GM19025 (cell line): Measurements from ENCODE around the gene CCHCR1.

Experiments used
- ATAC-seq: cut with Tn5 transposase; IDR thresholded peaks from one replicate; pipeline ENCODE4 v1.9.1; 2021; ENCODE audit warnings: mild to moderate bottlenecking, low read depth, moderate library complexity; ENCODE audit not compliant: unreplicated experiment

The CCHCR1 gene

GRCh38 chr6:31135710-31136109 is 21.9 kb downstream of the CCHCR1 start:
- no peak for ATAC-seq

- no peak for ATAC-seq
These were observed 24.8 kb downstream of the CCHCR1 start for GRCh38 chr6:31132806-31133205.

- ATAC-seq: no peak
These were observed 26.0 kb downstream of the CCHCR1 start for GRCh38 chr6:31131595-31131994.

- no peak for ATAC-seq
These were observed 26.9 kb downstream of the CCHCR1 start for GRCh38 chr6:31130751-31131150.

- no peak for ATAC-seq
These were observed 28.5 kb downstream of the CCHCR1 start for GRCh38 chr6:31129130-31129529.

- ATAC-seq: no peak
These were observed 29.4 kb downstream of the CCHCR1 start for GRCh38 chr6:31128093-31128676.

- ATAC-seq: no peak
These were observed 31.0 kb downstream of the CCHCR1 start for GRCh38 chr6:31126396-31127175.

- ATAC-seq: no peak
These were observed 31.8 kb downstream of the CCHCR1 start for GRCh38 chr6:31125586-31126363.

- no peak for ATAC-seq
These were observed 32.4 kb downstream of the CCHCR1 start for GRCh38 chr6:31125162-31125561.

- ATAC-seq: no peak
These were observed 34.6 kb downstream of the CCHCR1 start for GRCh38 chr6:31122791-31123706.

- ATAC-seq: no peak
These were observed 36.3 kb downstream of the CCHCR1 start for GRCh38 chr6:31121131-31121790.

GRCh38 chr6:31120151-31120915 is 37.3 kb downstream of the CCHCR1 start, which contains the start of gene CDSN:
Gene CDSN (minus strand): TSS chr6:31120446. CDS start chr6:31120419, 27 bp downstream.
- ATAC-seq: no peak

- no peak for ATAC-seq
These were observed 39.4 kb downstream of the CCHCR1 start for GRCh38 chr6:31118178-31118577.

GRCh38 chr6:31116661-31117385 is 40.8 kb downstream of the CCHCR1 start:
- no peak for ATAC-seq

GRCh38 chr6:31115941-31116560 is 41.6 kb downstream of the CCHCR1 start:
- ATAC-seq: no peak

GRCh38 chr6:31114970-31115849 is 42.4 kb downstream of the CCHCR1 start:
- no peak for ATAC-seq

GRCh38 chr6:31114541-31114878 is 43.1 kb downstream of the CCHCR1 start, which contains the start of gene PSORS1C1:
Gene PSORS1C1 (plus strand): TSS chr6:31114800. CDS start chr6:31129633, 14,833 bp downstream.
- ATAC-seq: no peak
